ENCODE results near the gene CFAP99. TPM values are rescaled to one million over a fixed set of nuclear protein-coding genes. Genes with fewer than 3 reads are reported as not detected.

The CFAP99 gene
- total and polyA plus RNA-seq, 2 donors (not counting 1 experiment from before 2014, with no cell fraction given): not detected

GRCh38 chr4:2401610-2401983 is 17.2 kb upstream of the CFAP99 start:
- TF ChIP-seq EZH2 (IDR thresholded peaks at IDR 0.05; ENCODE audit: borderline replicate concordance, insufficient read depth, low read depth, low read length, poor library complexity, severe bottlenecking) (no peak), CTCF (IDR thresholded peaks at IDR 0.05) (no peak)
- ATAC-seq (ENCODE audit: low read depth) (no peak), DNase-seq (no peak)
- H3K27me3 Mint-ChIP-seq: peaks cover 32% of the 10 kb centered on the region
- CTCF ChIA-PET: interaction anchor here (1.1 to 1.4 kb wide), 2 partner anchors 14 to 182 kb away, joined by 4 read pairs; no protein-coding TSS in a partner anchor
- H3K4me3 Mint-ChIP-seq: peak overlapping the region; percentile 67
- intact Hi-C loops (cut with micrococcal nuclease): no loop called here
- WGBS (ENCODE audit: insufficient coverage): 50% methylated on average over 14 of the region's 15 CpGs
- H3K9ac ChIP-seq (ENCODE audit: low read length): peak overlapping the region; percentile 26
- H4K20me1 ChIP-seq (ENCODE audit: control insufficient read depth, insufficient read depth, low read length, poor library complexity, severe bottlenecking): no peaks in the 10 kb centered on the region
- H3K79me2 ChIP-seq (ENCODE audit: control insufficient read depth, insufficient read depth, low read length): no peaks in the 10 kb centered on the region
- H3K27ac ChIP-seq (ENCODE audit: low read length in 2 of 2): no peak overlapping the region
- peaks cover 0 to 38% (median 9%) of the 10 kb centered on the region in 4 experiments for H3K27me3 ChIP-seq (replicated peaks in 1 of 4; ENCODE audit: control extremely low read depth in 1 of 4, control insufficient read depth in 3 of 4, insufficient read depth in 4 of 4, low read length in 3 of 4)
- peaks cover 13% of the 10 kb centered on the region for H3K4me1 Mint-ChIP-seq
- H3K9me3 Mint-ChIP-seq (ENCODE audit: insufficient read depth): no peaks in the 10 kb centered on the region
- POLR2A ChIA-PET: interaction anchor here (1.4 kb wide), 1 partner anchor 139 kb away, joined by 3 read pairs; the partner anchor contains the start of gene MXD4
- H2AFZ ChIP-seq (ENCODE audit: insufficient read depth, low read depth, low read length, poor library complexity, severe bottlenecking): peak overlapping the region; percentile 62
- no peaks in the 10 kb centered on the region for H3K9me3 ChIP-seq (ENCODE audit: control extremely low read depth in 1 of 3, control insufficient read depth in 2 of 3, insufficient read depth in 1 of 3, low read length in 2 of 3)
- H3K4me1 ChIP-seq (ENCODE audit: control insufficient read depth in 2 of 2, insufficient read depth in 2 of 2, low read length in 2 of 2): peaks cover 7 to 11% of the 10 kb centered on the region in 2 donors
- H3K36me3 ChIP-seq (replicated peaks in 1 of 2; ENCODE audit: control extremely low read depth in 1 of 2, control insufficient read depth in 1 of 2, extremely low read depth in 1 of 2, insufficient read depth in 2 of 2, low read length in 1 of 2): no peaks in the 10 kb centered on the region
- H3K27ac Mint-ChIP-seq: no peak overlapping the region
- peak overlapping the region in 1 of 5 experiments; percentile 24 for H3K4me3 ChIP-seq (ENCODE audit: control extremely low read depth in 1 of 5, extremely low read depth in 1 of 5, insufficient read depth in 1 of 5, low read depth in 2 of 5, low read length in 4 of 5)
- peak overlapping the region; percentile 53 for H3K4me2 ChIP-seq (replicated peaks; ENCODE audit: low read depth, low read length, poor library complexity, severe bottlenecking)

- Histone ChIP-seq H3K4me3 (ENCODE audit: control extremely low read depth in 1 of 5, extremely low read depth in 1 of 5, insufficient read depth in 1 of 5, low read depth in 2 of 5, low read length in 4 of 5) (peak overlapping the region in 2 of 5 experiments; percentile 7 to 24), H3K9me3 (ENCODE audit: control extremely low read depth in 1 of 3, control insufficient read depth in 2 of 3, insufficient read depth in 1 of 3, low read length in 2 of 3) (no peaks in the 10 kb centered on the region), H3K4me1 (ENCODE audit: control insufficient read depth in 2 of 2, insufficient read depth in 2 of 2, low read length in 2 of 2) (peaks cover 7 to 11% of the 10 kb centered on the region in 2 donors), H3K9ac (ENCODE audit: low read length) (peak overlapping the region; percentile 26), H3K27ac (ENCODE audit: low read length in 2 of 2) (no peak overlapping the region), H4K20me1 (ENCODE audit: control insufficient read depth, insufficient read depth, low read length, poor library complexity, severe bottlenecking) (no peaks in the 10 kb centered on the region), H3K36me3 (replicated peaks in 1 of 2; ENCODE audit: control extremely low read depth in 1 of 2, control insufficient read depth in 1 of 2, extremely low read depth in 1 of 2, insufficient read depth in 2 of 2, low read length in 1 of 2) (no peaks in the 10 kb centered on the region), H3K4me2 (replicated peaks; ENCODE audit: low read depth, low read length, poor library complexity, severe bottlenecking) (peak overlapping the region; percentile 53), H3K27me3 (replicated peaks in 1 of 4; ENCODE audit: control extremely low read depth in 1 of 4, control insufficient read depth in 3 of 4, insufficient read depth in 4 of 4, low read length in 3 of 4) (peaks cover 0 to 34% (median 9%) of the 10 kb centered on the region in 4 experiments), H3K79me2 (ENCODE audit: control insufficient read depth, insufficient read depth, low read length) (no peaks in the 10 kb centered on the region), H2AFZ (ENCODE audit: insufficient read depth, low read depth, low read length, poor library complexity, severe bottlenecking) (peak overlapping the region; percentile 62)
- peak; percentile 49 for ATAC-seq (ENCODE audit: low read depth)
- ChIA-PET POLR2A (interaction anchor here (1.4 kb wide), 1 partner anchor 140 kb away, joined by 3 read pairs; the partner anchor contains the start of gene MXD4), CTCF (interaction anchor here (0.8 to 1.4 kb wide), 4 partner anchors 8 to 182 kb away, joined by 3 to 4 read pairs (median 4); no protein-coding TSS in a partner anchor)
- 9% methylated on average over 23 of the region's 27 CpGs for WGBS (ENCODE audit: insufficient coverage)
- no peak for DNase-seq
- no peak for TF ChIP-seq CTCF (IDR thresholded peaks at IDR 0.05)
- no peak for TF ChIP-seq EZH2 (IDR thresholded peaks at IDR 0.05; ENCODE audit: borderline replicate concordance, insufficient read depth, low read depth, low read length, poor library complexity, severe bottlenecking)
- Mint-ChIP-seq H3K9me3 (ENCODE audit: insufficient read depth) (no peaks in the 10 kb centered on the region), H3K27ac (no peak overlapping the region), H3K4me3 (peak overlapping the region; percentile 67), H3K27me3 (peaks cover 32% of the 10 kb centered on the region), H3K4me1 (peaks cover 13% of the 10 kb centered on the region)
- intact Hi-C loops (cut with micrococcal nuclease): no loop called here
Observed at GRCh38 chr4:2402048-2402842, 16.5 kb upstream of the CFAP99 start.

All from B cell (primary cell).